HCT116 (cell line): ENCODE results near the gene GALNT17.

ENCODE experiments used
- CTCF ChIP-seq, 3 experiments: fragments of 200-600 bp in 1 of 3; sonication (generic) in 1 of 3; IDR thresholded peaks in 2 of 3; conservative IDR thresholded peaks in 1 of 3; 2 replicates each; pipeline ENCODE4 v1.5.1; 2012 to 2017; ENCODE audit warnings: low read depth in 2 of 3, low read length in 2 of 3, antibody characterized with exemption in 1 of 3, borderline replicate concordance in 1 of 3, control low read depth in 1 of 3, mild to moderate bottlenecking in 1 of 3, mixed read lengths in 1 of 3, mixed run types in 1 of 3, moderate library complexity in 1 of 3; ENCODE audit not compliant: insufficient read depth in 1 of 3
- EZH2 ChIP-seq: fragments of 200-600 bp; sonication (generic); IDR thresholded peaks from 2 replicates; pipeline ENCODE4 v1.6.1; 2017; ENCODE audit warnings: antibody characterized with exemption, mixed run types
- MAX ChIP-seq: IDR thresholded peaks from 2 replicates; pipeline ENCODE4 v1.6.1; 2012
- POLR2A ChIP-seq: IDR thresholded peaks from 2 replicates; pipeline ENCODE4 v1.7.0; 2011; ENCODE audit warnings: borderline replicate concordance; ENCODE audit not compliant: insufficient read depth, insufficient read length; ENCODE audit errors: extremely low read depth
- TCF7L2 ChIP-seq: IDR thresholded peaks from 2 replicates; pipeline ENCODE4 v1.7.0; 2011; ENCODE audit warnings: borderline replicate concordance, inconsistent platforms; ENCODE audit not compliant: insufficient read depth, insufficient read length; ENCODE audit errors: extremely low read depth

- no peak for TF ChIP-seq CTCF (IDR thresholded peaks at IDR 0.05 in 2 of 3, conservative IDR thresholded peaks at IDR 0.05 in 1 of 3; ENCODE audit: borderline replicate concordance in 1 of 3, insufficient read depth in 1 of 3, low read depth in 2 of 3, low read length in 2 of 3)
- no peak for TF ChIP-seq EZH2
- no peak for TF ChIP-seq MAX
- no peak for TF ChIP-seq TCF7L2
- TF ChIP-seq POLR2A, result no peak
These were observed 452.3 kb downstream of the GALNT17 start for GRCh38 chr7:71584256-71584655.
